HCT116 (cell line): ENCODE results near the gene UGGT2. TPM values are rescaled to one million over a fixed set of nuclear protein-coding genes. Genes with fewer than 3 reads are reported as not detected.

ENCODE experiments used
- ATAC-seq: fragments of 200-7000 bp; cut with Tn5 transposase; 2 replicates; pipeline ENCODE4 v1.9.1; 2020; ENCODE audit warnings: mild to moderate bottlenecking, moderate library complexity
- BruUV-seq: library from RNA; stranded (reverse); fragments of 400-500 nt; replicated peaks from 2 replicates; lab custom pipeline; 2021; lab: Mats Ljungman, UMichigan
- CTCF ChIA-PET: fragments of 300-600 bp; sonication (Branson Sonifier 250); formaldehyde crosslinking; loops from one replicate; lab custom pipeline; 2021; ENCODE audit warnings: antibody characterized with exemption; lab: Charles Lee
- POLR2A ChIA-PET: fragments of 300-600, 350-600 bp; sonication (Branson Sonifier 250); formaldehyde crosslinking; loops from one replicate; lab custom pipeline; 2021; ENCODE audit warnings: antibody characterized with exemption; lab: Charles Lee
- RAD21 ChIA-PET, 2 experiments: fragments of 300-600 bp; sonication (Branson Sonifier 250); formaldehyde crosslinking; loops; one replicate each; lab custom pipeline; 2023; ENCODE audit warnings: low total read pairs in 2 of 2; ENCODE audit not compliant: uncharacterized antibody in 2 of 2, unreplicated experiment in 2 of 2, low non-redundant PET in 1 of 2; lab: Charles Lee
- DNase-seq: peaks from one replicate; pipeline ENCODE4 v3.0.0-alpha.2; 2010; ENCODE audit warnings: low read depth, low spot score
- H2AFZ ChIP-seq: fragments of 200-600 bp; shearing (Covaris generic), sonication (generic); 2 replicates; pipeline ENCODE4 v1.6.1; 2017; ENCODE audit warnings: low read depth, mixed run types, mixed read lengths, antibody characterized with exemption, low read length; ENCODE audit not compliant: poor library complexity, severe bottlenecking
- H3K27ac ChIP-seq: 2 replicates; pipeline ENCODE4 v1.5.1; 2012; ENCODE audit warnings: low read depth, low read length
- H3K27me3 ChIP-seq: fragments of 200-600 bp; sonication (generic); 2 replicates; pipeline ENCODE4 v1.6.1; 2016; ENCODE audit warnings: mixed run types, low read length, mixed read lengths; ENCODE audit not compliant: insufficient read depth
- H3K36me3 ChIP-seq, 2 experiments: fragments of 200-500 bp in 1 of 2; fragments of 200-600 bp in 1 of 2; sonication (Bioruptor generic) in 1 of 2; sonication (generic) in 1 of 2; 2 replicates each; pipeline versions ENCODE4 v1.5.1 to v1.6.1; 2014 to 2016; ENCODE audit warnings: low read length in 2 of 2, inconsistent platforms in 1 of 2, mixed read lengths in 1 of 2, mixed run types in 1 of 2; ENCODE audit not compliant: insufficient read depth in 2 of 2, control insufficient read depth in 1 of 2
- H3K4me1 ChIP-seq, 2 experiments: fragments of 200-600 bp in 1 of 2; sonication (generic) in 1 of 2; 2 replicates each; pipeline versions ENCODE4 v1.5.1 to v1.6.1; 2012 to 2017; ENCODE audit warnings: low read length in 2 of 2, inconsistent platforms in 1 of 2, mild to moderate bottlenecking in 1 of 2, mixed read lengths in 1 of 2, mixed run types in 1 of 2, moderate library complexity in 1 of 2; ENCODE audit not compliant: insufficient read depth in 2 of 2, control insufficient read depth in 1 of 2
- H3K4me2 ChIP-seq: fragments of 200-600 bp; sonication (generic); 2 replicates; pipeline ENCODE4 v1.6.1; 2017; ENCODE audit warnings: mixed run types, low read length, mixed read lengths
- H3K4me3 ChIP-seq, 2 experiments: fragments of 200-600 bp in 1 of 2; sonication (generic) in 1 of 2; replicated peaks in 1 of 2; 2 replicates each; pipeline ENCODE4 v1.5.1; 2011 to 2016; ENCODE audit warnings: low read length in 2 of 2, control low read depth in 1 of 2, low read depth in 1 of 2, mild to moderate bottlenecking in 1 of 2, mixed read lengths in 1 of 2, mixed run types in 1 of 2
- H3K79me2 ChIP-seq: fragments of 200-600 bp; sonication (generic); 2 replicates; pipeline ENCODE4 v1.6.1; 2017; ENCODE audit warnings: mild to moderate bottlenecking, mixed run types, low read length, moderate library complexity, mixed read lengths; ENCODE audit not compliant: insufficient read depth
- H3K9ac ChIP-seq: fragments of 200-600 bp; sonication (generic); 2 replicates; pipeline ENCODE4 v1.6.1; 2016; ENCODE audit warnings: low read length, mixed read lengths
- H3K9me2 ChIP-seq: fragments of 200-600 bp; sonication (generic), shearing (Covaris generic); 2 replicates; pipeline ENCODE4 v1.6.1; 2017; ENCODE audit warnings: mixed run types, mild to moderate bottlenecking, moderate library complexity; ENCODE audit not compliant: insufficient read depth
- H3K9me3 ChIP-seq, 2 experiments: fragments of 200-500 bp in 1 of 2; fragments of 200-600 bp in 1 of 2; sonication (Bioruptor generic) in 1 of 2; sonication (generic) in 1 of 2; 2 replicates each; pipeline ENCODE4 v1.6.1; 2014 to 2017; ENCODE audit warnings: low read length in 2 of 2, mixed read lengths in 2 of 2, inconsistent platforms in 1 of 2, low read depth in 1 of 2, mild to moderate bottlenecking in 1 of 2, mixed run types in 1 of 2, moderate library complexity in 1 of 2; ENCODE audit not compliant: control insufficient read depth in 1 of 2, insufficient read depth in 1 of 2
- H4K20me1 ChIP-seq: fragments of 200-600 bp; sonication (generic), shearing (Covaris generic); 2 replicates; pipeline ENCODE4 v1.6.1; 2017; ENCODE audit warnings: mixed run types, mild to moderate bottlenecking, moderate library complexity; ENCODE audit not compliant: insufficient read depth
- CBX3 ChIP-seq: IDR thresholded peaks from 2 replicates; pipeline ENCODE4 v1.6.1; 2012; ENCODE audit warnings: low read depth
- CEBPB ChIP-seq: IDR thresholded peaks from 2 replicates; pipeline ENCODE4 v1.6.1; 2012; ENCODE audit warnings: low read depth
- ELF1 ChIP-seq: IDR thresholded peaks from 2 replicates; pipeline ENCODE4 v1.6.1; 2012; ENCODE audit warnings: low read depth, borderline replicate concordance
- EZH2 ChIP-seq: fragments of 200-600 bp; sonication (generic); IDR thresholded peaks from 2 replicates; pipeline ENCODE4 v1.6.1; 2017; ENCODE audit warnings: antibody characterized with exemption, mixed run types
- EZH2phosphoT487 ChIP-seq: fragments of 200-600 bp; IDR thresholded peaks from 2 replicates; pipeline ENCODE4 v1.6.1; 2018; ENCODE audit warnings: antibody characterized with exemption, borderline replicate concordance
- POLR2A ChIP-seq: IDR thresholded peaks from 2 replicates; pipeline ENCODE4 v1.7.0; 2011; ENCODE audit warnings: borderline replicate concordance; ENCODE audit not compliant: insufficient read depth, insufficient read length; ENCODE audit errors: extremely low read depth
- RAD21 ChIP-seq: IDR thresholded peaks from 2 replicates; pipeline ENCODE4 v1.6.1; 2012; ENCODE audit warnings: low read depth, mild to moderate bottlenecking
- SIN3A ChIP-seq: IDR thresholded peaks from 2 replicates; pipeline ENCODE4 v1.6.1; 2012; ENCODE audit warnings: low read depth
- SP1 ChIP-seq: IDR thresholded peaks from 2 replicates; pipeline ENCODE4 v1.6.1; 2012; ENCODE audit warnings: low read depth
- SRF ChIP-seq: IDR thresholded peaks from 2 replicates; pipeline ENCODE4 v1.6.1; 2012; ENCODE audit warnings: low read depth
- YY1 ChIP-seq: IDR thresholded peaks from 2 replicates; pipeline ENCODE4 v1.6.1; 2011; ENCODE audit warnings: low read length, low read depth, moderate library complexity, mild to moderate bottlenecking; ENCODE audit not compliant: insufficient replicate concordance; ENCODE audit errors: extremely low read depth
- ZFX ChIP-seq: fragments of 450-650 bp; IDR thresholded peaks from 2 replicates; pipeline ENCODE4 v1.6.1; 2017
- intact Hi-C: fragments of 100-400 bp; cut with micrococcal nuclease; formaldehyde crosslinking; loops from 2 replicates; pipeline ENCODE4 v1.10.0; 2022
- total RNA-seq: library from RNA; stranded (reverse); gene quantifications from one replicate; pipeline ENCODE4 v1.2.1, GENCODE V29; 2021; ENCODE audit not compliant: unreplicated experiment
- TF ChIP-seq, protein P1 (sequence below), 3 experiments: fragments of 200-600 bp in 1 of 3; sonication (generic) in 1 of 3; IDR thresholded peaks in 2 of 3; conservative IDR thresholded peaks in 1 of 3; 2 replicates each; pipeline ENCODE4 v1.5.1; 2012 to 2017; ENCODE audit warnings: low read depth in 2 of 3, low read length in 2 of 3, antibody characterized with exemption in 1 of 3, borderline replicate concordance in 1 of 3, control low read depth in 1 of 3, mild to moderate bottlenecking in 1 of 3, mixed read lengths in 1 of 3, mixed run types in 1 of 3, moderate library complexity in 1 of 3; ENCODE audit not compliant: insufficient read depth in 1 of 3
- TF ChIP-seq, protein P2 (sequence below): IDR thresholded peaks from 2 replicates; pipeline ENCODE4 v1.6.1; 2012
- TF ChIP-seq, protein P3 (sequence below): IDR thresholded peaks from 2 replicates; pipeline ENCODE4 v1.6.1; 2011; ENCODE audit warnings: mild to moderate bottlenecking, low read length, moderate library complexity; ENCODE audit not compliant: insufficient replicate concordance; ENCODE audit errors: extremely low read depth

UGGT2 gene
- total RNA-seq, 1 experiment from 2014 or later = 27.1 TPM

DNA sequence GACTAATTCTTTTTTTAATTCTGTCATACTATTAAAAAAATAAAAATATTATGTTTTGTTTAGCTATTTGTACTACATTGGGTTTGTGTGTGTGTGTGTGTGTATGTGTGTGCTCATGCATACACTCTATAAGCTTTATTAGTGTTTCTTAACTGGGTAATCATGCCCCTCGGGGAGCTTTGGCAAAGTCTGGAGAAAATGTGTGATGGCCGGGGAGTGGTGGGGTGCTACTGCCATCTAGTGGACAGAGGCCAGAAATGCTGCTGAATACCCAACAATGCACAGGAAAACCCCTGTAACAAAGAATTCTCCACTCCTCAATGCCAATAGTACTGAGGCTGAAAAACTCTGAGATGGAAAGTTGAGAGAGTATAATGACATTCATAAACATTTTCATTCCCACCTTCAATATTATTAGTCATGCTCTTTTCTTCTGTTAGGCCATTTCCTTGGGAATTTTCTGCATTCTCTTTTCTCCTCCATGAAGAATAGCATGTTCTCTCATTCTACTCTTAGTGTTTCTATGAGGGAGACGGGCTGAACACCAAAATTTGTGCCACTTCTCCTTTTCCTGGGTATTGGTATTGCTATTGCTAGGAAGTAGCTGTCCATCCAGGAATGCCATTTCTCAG lies 219.0 kb downstream of the UGGT2 start:
- Histone ChIP-seq H3K27me3 (no peaks in the 10 kb centered on the region), H3K9me3 (no peaks in the 10 kb centered on the region), H2AFZ (no peak overlapping the region), H3K4me3 (no peak overlapping the region), H3K36me3 (no peaks in the 10 kb centered on the region), H3K4me2 (no peak overlapping the region), H3K9ac (no peak overlapping the region), H3K4me1 (peaks cover 0 to 6% of the 10 kb centered on the region in 2 experiments; a peak in 2 of 4 replicates), H4K20me1 (no peaks in the 10 kb centered on the region), H3K27ac (no peak overlapping the region), H3K9me2 (no peaks in the 10 kb centered on the region), H3K79me2 (no peaks in the 10 kb centered on the region)
- ATAC-seq (peak; percentile 80), DNase-seq (peak; percentile 21)
- TF ChIP-seq EZH2 (no peak), RAD21 (peak; percentile 89)
- TF ChIP-seq, protein P1, sequence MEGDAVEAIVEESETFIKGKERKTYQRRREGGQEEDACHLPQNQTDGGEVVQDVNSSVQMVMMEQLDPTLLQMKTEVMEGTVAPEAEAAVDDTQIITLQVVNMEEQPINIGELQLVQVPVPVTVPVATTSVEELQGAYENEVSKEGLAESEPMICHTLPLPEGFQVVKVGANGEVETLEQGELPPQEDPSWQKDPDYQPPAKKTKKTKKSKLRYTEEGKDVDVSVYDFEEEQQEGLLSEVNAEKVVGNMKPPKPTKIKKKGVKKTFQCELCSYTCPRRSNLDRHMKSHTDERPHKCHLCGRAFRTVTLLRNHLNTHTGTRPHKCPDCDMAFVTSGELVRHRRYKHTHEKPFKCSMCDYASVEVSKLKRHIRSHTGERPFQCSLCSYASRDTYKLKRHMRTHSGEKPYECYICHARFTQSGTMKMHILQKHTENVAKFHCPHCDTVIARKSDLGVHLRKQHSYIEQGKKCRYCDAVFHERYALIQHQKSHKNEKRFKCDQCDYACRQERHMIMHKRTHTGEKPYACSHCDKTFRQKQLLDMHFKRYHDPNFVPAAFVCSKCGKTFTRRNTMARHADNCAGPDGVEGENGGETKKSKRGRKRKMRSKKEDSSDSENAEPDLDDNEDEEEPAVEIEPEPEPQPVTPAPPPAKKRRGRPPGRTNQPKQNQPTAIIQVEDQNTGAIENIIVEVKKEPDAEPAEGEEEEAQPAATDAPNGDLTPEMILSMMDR (IDR thresholded peaks at IDR 0.05 in 2 of 3, conservative IDR thresholded peaks at IDR 0.05 in 1 of 3; ENCODE audit: borderline replicate concordance in 1 of 3, insufficient read depth in 1 of 3, low read depth in 2 of 3, low read length in 2 of 3) = peak; percentile 72 to 90 (median 89)
- intact Hi-C loops = loop anchor here (1.0 to 5.0 kb wide), 6 partner anchors 210 to 1133 kb away; no protein-coding TSS in a partner anchor
- ChIA-PET RAD21 (interaction anchor here (0.6 to 1.6 kb wide), 7 partner anchors 210 to 645 kb away, joined by 3 to 14 read pairs (median 3); no protein-coding TSS in a partner anchor), POLR2A (interaction anchor here (1.0 kb wide), 1 partner anchor 210 kb away, joined by 4 read pairs; no protein-coding TSS in a partner anchor), CTCF (interaction anchor here (0.6 to 5.0 kb wide), 24 partner anchors 8 to 1133 kb away, joined by 3 to 85 read pairs (median 4); no protein-coding TSS in a partner anchor)
- BruUV-seq = no TSS peak

DNA sequence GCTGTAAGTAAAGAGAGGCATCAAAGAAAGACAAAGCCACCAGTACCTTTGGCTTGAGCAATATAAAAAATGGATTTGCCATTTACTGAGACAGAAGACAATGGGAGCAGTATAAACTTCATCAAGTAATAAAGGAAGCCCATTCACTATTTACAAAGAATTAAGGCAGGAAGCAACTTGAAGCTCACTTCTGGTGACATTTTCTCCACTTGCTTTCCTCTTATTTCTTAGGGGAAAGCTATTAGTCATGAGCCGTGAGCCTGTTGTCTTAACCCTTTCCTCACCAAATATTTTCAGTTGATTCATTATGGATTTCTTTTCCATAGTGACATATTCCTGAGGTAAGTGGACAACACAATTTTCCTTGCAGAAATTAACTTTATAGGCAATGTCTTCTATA lies 219.5 kb downstream of the UGGT2 start:
- H3K4me2 ChIP-seq = peak overlapping the region; percentile 11; the same call in 1 of the 2 replicates
- no peak for TF ChIP-seq SP1
- no peak for TF ChIP-seq YY1
- TF ChIP-seq, protein P2, sequence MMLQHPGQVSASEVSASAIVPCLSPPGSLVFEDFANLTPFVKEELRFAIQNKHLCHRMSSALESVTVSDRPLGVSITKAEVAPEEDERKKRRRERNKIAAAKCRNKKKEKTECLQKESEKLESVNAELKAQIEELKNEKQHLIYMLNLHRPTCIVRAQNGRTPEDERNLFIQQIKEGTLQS = no peak
- TF ChIP-seq, protein P3, sequence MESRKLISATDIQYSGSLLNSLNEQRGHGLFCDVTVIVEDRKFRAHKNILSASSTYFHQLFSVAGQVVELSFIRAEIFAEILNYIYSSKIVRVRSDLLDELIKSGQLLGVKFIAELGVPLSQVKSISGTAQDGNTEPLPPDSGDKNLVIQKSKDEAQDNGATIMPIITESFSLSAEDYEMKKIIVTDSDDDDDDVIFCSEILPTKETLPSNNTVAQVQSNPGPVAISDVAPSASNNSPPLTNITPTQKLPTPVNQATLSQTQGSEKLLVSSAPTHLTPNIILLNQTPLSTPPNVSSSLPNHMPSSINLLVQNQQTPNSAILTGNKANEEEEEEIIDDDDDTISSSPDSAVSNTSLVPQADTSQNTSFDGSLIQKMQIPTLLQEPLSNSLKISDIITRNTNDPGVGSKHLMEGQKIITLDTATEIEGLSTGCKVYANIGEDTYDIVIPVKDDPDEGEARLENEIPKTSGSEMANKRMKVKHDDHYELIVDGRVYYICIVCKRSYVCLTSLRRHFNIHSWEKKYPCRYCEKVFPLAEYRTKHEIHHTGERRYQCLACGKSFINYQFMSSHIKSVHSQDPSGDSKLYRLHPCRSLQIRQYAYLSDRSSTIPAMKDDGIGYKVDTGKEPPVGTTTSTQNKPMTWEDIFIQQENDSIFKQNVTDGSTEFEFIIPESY = no peak
- no peak for TF ChIP-seq CEBPB
- TF ChIP-seq ELF1 = no peak
- TF ChIP-seq CBX3 = no peak
- TF ChIP-seq EZH2phosphoT487 = no peak
- TF ChIP-seq POLR2A = no peak
- no peak for TF ChIP-seq SIN3A
- TF ChIP-seq ZFX = no peak
- TF ChIP-seq SRF = no peak

More for the DNA sequence above, 219.5 kb downstream of the UGGT2 start:
- ChIA-PET CTCF (interaction anchor here (0.8 to 5.0 kb wide), 23 partner anchors 8 to 645 kb away, joined by 3 to 85 read pairs (median 3); no protein-coding TSS in a partner anchor), RAD21 (interaction anchor here (0.6 to 1.6 kb wide), 6 partner anchors 209 to 645 kb away, joined by 3 to 14 read pairs (median 4); no protein-coding TSS in a partner anchor), POLR2A (interaction anchor here (1.0 kb wide), 1 partner anchor 210 kb away, joined by 4 read pairs; no protein-coding TSS in a partner anchor)
- H3K79me2 ChIP-seq = no peaks in the 10 kb centered on the region
- no peak overlapping the region for H3K27ac ChIP-seq
- H3K4me1 ChIP-seq = peaks cover 0 to 6% of the 10 kb centered on the region in 2 experiments; a peak in 2 of 4 replicates
- no peak overlapping the region for H2AFZ ChIP-seq
- DNase-seq (no peak), ATAC-seq (peak; percentile 22; the same call in 1 of the 2 replicates)
- H3K4me3 ChIP-seq = no peak overlapping the region
- no peak overlapping the region for H3K9ac ChIP-seq
- H3K36me3 ChIP-seq = no peaks in the 10 kb centered on the region
- no peaks in the 10 kb centered on the region for H3K27me3 ChIP-seq
- H4K20me1 ChIP-seq = no peaks in the 10 kb centered on the region
- H3K9me3 ChIP-seq = no peaks in the 10 kb centered on the region
- intact Hi-C loops = loop anchor here (1.0 to 5.0 kb wide), 6 partner anchors 209 to 1134 kb away; no protein-coding TSS in a partner anchor
- no TSS peak for BruUV-seq
- H3K9me2 ChIP-seq = no peaks in the 10 kb centered on the region
